HUES64 (cell line): Measurements from ENCODE around the gene USP17L17. TPM values are rescaled to one million over a fixed set of nuclear protein-coding genes. Genes with fewer than 3 reads are reported as not detected.
"Not testable (repeated sequence)": the region's sequence is repeated elsewhere in the genome, so short reads cannot be mapped to it uniquely, and the experiment has no call there.

Experiments
- H3K27ac ChIP-seq: 2 replicates; pipeline ENCODE4 v1.7.0; 2013; ENCODE audit warnings: low read depth, low read length, inconsistent platforms
- H3K27me3 ChIP-seq: 2 replicates; pipeline ENCODE4 v1.6.1; 2013; ENCODE audit warnings: mild to moderate bottlenecking, low read length; ENCODE audit not compliant: insufficient read depth
- H3K36me3 ChIP-seq: 2 replicates; pipeline ENCODE4 v1.6.1; 2013; ENCODE audit warnings: mild to moderate bottlenecking, low read length; ENCODE audit not compliant: insufficient read depth
- H3K4me1 ChIP-seq: 2 replicates; pipeline ENCODE4 v1.6.1; 2013; ENCODE audit warnings: mild to moderate bottlenecking, low read length, moderate library complexity; ENCODE audit not compliant: insufficient read depth
- H3K4me3 ChIP-seq: 2 replicates; pipeline ENCODE4 v1.5.1; 2013; ENCODE audit warnings: mild to moderate bottlenecking, low read length, moderate library complexity
- H3K9ac ChIP-seq: 2 replicates; pipeline ENCODE4 v1.6.1; 2013; ENCODE audit warnings: mild to moderate bottlenecking, low read depth, low read length
- H3K9me3 ChIP-seq: 2 replicates; pipeline ENCODE4 v1.6.1; 2013; ENCODE audit warnings: low read depth, low read length; ENCODE audit not compliant: insufficient read depth
- WGBS: fragments of 150-250, 120-280 bp; methylation state at CpG from one replicate; pipeline ENCODE4 v1.1.7; 2013; ENCODE audit warnings: missing lambda C conversion rate; 5-methylcytosine and 5-hydroxymethylcytosine counted together
- polyA plus RNA-seq, 2 experiments: library from polyadenylated mRNA; stranded (reverse); fragments of 50-300 nt; gene quantifications; one replicate each; pipeline ENCODE4 v1.2.3, GENCODE V29; 2013

Gene USP17L17, protein sequence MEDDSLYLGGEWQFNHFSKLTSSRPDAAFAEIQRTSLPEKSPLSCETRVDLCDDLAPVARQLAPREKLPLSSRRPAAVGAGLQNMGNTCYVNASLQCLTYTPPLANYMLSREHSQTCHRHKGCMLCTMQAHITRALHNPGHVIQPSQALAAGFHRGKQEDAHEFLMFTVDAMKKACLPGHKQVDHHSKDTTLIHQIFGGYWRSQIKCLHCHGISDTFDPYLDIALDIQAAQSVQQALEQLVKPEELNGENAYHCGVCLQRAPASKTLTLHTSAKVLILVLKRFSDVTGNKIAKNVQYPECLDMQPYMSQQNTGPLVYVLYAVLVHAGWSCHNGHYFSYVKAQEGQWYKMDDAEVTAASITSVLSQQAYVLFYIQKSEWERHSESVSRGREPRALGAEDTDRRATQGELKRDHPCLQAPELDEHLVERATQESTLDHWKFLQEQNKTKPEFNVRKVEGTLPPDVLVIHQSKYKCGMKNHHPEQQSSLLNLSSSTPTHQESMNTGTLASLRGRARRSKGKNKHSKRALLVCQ
- polyA plus RNA-seq (2013, experiment 1 of 2), result not detected
- polyA plus RNA-seq (2013, experiment 2 of 2), result not detected

DNA sequence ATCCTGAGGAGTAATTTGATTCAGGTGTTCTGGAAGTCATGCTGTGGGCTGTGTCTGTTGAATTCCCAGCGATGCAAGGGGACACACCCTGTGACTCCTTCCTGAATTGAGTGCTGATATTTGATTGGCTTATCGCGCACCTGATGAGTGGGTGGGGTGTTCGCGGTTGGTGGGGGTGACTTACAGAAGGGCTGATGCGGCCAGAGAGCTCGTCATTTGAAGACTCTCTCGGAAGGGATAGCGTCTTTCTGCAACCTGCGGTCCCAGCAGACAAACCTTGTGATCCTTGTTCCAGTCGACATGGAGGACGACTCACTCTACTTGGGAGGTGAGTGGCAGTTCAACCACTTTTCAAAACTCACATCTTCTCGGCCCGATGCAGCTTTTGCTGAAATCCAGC is at the start of gene USP17L17:
TSS of gene USP17L17 (plus strand) at position 301 of the 400 bp plus-strand sequence. CDS start at position 301, 0 bp downstream.
- H3K27ac ChIP-seq, H3K9me3 ChIP-seq, H3K9ac ChIP-seq, H3K4me1 ChIP-seq, H3K4me3 ChIP-seq, H3K36me3 ChIP-seq, H3K27me3 ChIP-seq: not testable (repeated sequence)
- whole genome bisulfite sequencing, result no CpG with 5 or more reads among the region's 14 CpGs

DNA sequence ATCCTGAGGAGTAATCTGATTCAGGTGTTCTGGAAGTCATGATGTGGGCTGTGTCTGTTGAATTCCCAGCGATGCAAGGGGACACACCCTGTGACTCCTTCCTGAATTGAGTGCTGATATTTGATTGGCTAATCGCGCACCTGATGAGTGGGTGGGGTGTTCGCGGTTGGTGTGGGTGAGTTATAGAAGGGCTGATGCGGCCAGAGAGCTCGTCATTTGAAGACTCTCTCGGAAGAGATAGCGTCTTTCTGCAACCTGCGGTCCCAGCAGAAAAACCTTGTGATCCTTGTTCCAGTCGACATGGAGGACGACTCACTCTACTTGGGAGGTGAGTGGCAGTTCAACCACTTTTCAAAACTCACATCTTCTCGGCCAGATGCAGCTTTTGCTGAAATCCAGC is 33.3 kb upstream of the USP17L17 start, which contains the start of gene USP17L10:
TSS of gene USP17L10 (plus strand) at position 301 of the 400 bp plus-strand sequence. CDS start at position 301, 0 bp downstream.
- not testable (repeated sequence) for H3K4me3 ChIP-seq, H3K9me3 ChIP-seq, H3K9ac ChIP-seq, H3K36me3 ChIP-seq, H3K27me3 ChIP-seq, H3K4me1 ChIP-seq, H3K27ac ChIP-seq
- WGBS, result no CpG with 5 or more reads among the region's 13 CpGs

DNA sequence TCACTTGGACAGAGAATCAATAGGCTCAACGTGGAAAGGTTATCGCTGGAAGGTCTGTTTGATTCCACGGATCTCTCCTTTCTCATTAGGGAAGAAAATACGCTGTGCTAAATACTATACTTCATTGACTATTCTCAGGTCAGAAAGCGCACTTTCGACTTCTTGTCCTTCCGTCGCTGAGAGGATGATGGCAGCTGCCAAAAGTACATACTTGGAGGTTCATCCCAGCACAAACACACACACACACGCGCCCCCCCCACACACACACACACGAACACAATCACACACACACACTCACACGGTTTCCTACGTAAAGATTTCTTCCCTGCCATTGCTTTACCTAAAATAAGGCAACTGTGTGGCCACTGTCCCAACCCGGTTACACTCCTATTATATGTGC is 29.0 kb upstream of the USP17L17 start:
- not testable (repeated sequence) for H3K4me3 ChIP-seq, H3K27ac ChIP-seq, H3K36me3 ChIP-seq, H3K9ac ChIP-seq, H3K27me3 ChIP-seq, H3K4me1 ChIP-seq, H3K9me3 ChIP-seq
- 90% methylated on average over 5 of the region's 14 CpGs for WGBS

DNA sequence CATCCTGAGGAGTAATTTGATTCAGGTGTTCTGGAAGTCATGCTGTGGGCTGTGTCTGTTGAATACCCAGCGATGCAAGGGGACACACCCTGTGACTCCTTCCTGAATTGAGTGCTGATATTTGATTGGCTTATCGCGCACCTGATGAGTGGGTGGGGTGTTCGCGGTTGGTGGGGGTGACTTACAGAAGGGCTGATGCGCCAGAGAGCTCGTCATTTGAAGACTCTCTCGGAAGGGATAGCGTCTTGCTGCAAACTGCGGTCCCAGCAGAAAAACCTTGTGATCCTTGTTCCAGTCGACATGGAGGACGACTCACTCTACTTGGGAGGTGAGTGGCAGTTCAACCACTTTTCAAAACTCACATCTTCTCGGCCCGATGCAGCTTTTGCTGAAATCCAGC is 28.6 kb upstream of the USP17L17 start, which contains the start of gene USP17L11:
TSS of gene USP17L11 (plus strand) at position 301 of the 400 bp plus-strand sequence. CDS start at position 301, 0 bp downstream.
- not testable (repeated sequence) for H3K27ac ChIP-seq, H3K4me3 ChIP-seq, H3K4me1 ChIP-seq, H3K27me3 ChIP-seq, H3K9me3 ChIP-seq, H3K36me3 ChIP-seq, H3K9ac ChIP-seq
- WGBS, result no CpG with 5 or more reads among the region's 14 CpGs

DNA sequence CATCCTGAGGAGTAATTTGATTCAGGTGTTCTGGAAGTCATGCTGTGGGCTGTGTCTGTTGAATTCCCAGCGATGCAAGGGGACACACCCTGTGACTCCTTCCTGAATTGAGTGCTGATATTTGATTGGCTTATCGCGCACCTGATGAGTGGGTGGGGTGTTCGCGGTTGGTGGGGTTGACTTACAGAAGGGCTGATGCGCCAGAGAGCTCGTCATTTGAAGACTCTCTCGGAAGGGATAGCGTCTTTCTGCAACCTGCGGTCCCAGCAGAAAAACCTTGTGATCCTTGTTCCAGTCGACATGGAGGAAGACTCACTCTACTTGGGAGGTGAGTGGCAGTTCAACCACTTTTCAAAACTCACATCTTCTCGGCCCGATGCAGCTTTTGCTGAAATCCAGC is 23.8 kb upstream of the USP17L17 start, which contains the start of gene USP17L12:
TSS of gene USP17L12 (plus strand) at position 301 of the 400 bp plus-strand sequence. CDS start at position 301, 0 bp downstream.
- H3K4me1 ChIP-seq, H3K36me3 ChIP-seq, H3K27me3 ChIP-seq, H3K9me3 ChIP-seq, H3K27ac ChIP-seq, H3K9ac ChIP-seq, H3K4me3 ChIP-seq: not testable (repeated sequence)
- WGBS, result no CpG with 5 or more reads among the region's 13 CpGs

DNA sequence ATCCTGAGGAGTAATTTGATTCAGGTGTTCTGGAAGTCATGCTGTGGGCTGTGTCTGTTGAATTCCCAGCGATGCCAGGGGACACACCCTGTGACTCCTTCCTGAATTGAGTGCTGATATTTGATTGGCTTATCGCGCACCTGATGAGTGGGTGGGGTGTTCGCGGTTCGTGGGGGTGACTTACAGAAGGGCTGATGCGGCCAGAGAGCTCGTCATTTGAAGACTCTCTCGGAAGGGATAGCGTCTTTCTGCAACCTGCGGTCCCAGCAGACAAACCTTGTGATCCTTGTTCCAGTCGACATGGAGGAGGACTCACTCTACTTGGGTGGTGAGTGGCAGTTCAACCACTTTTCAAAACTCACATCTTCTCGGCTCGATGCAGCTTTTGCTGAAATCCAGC is 19.1 kb upstream of the USP17L17 start, which contains the start of gene USP17L13:
TSS of gene USP17L13 (plus strand) at position 301 of the 400 bp plus-strand sequence. CDS start at position 301, 0 bp downstream.
- not testable (repeated sequence) for H3K27ac ChIP-seq

DNA sequence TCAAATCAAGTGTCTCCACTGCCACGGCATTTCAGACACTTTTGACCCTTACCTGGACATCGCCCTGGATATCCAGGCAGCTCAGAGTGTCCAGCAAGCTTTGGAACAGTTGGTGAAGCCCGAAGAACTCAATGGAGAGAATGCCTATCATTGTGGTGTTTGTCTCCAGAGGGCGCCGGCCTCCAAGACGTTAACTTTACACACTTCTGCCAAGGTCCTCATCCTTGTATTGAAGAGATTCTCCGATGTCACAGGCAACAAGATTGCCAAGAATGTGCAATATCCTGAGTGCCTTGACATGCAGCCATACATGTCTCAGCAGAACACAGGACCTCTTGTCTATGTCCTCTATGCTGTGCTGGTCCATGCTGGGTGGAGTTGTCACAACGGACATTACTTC is 13.4 kb upstream of the USP17L17 start:
- H3K36me3 ChIP-seq, H3K4me3 ChIP-seq, H3K27ac ChIP-seq, H3K9ac ChIP-seq, H3K9me3 ChIP-seq, H3K27me3 ChIP-seq, H3K4me1 ChIP-seq: not testable (repeated sequence)
- WGBS, result 92% methylated on average over 4 of the region's 8 CpGs

More for the DNA sequence above, 19.1 kb upstream of the USP17L17 start, which contains the start of gene USP17L13:
- H3K4me3 ChIP-seq, H3K4me1 ChIP-seq, H3K9me3 ChIP-seq, H3K36me3 ChIP-seq, H3K9ac ChIP-seq, H3K27me3 ChIP-seq: not testable (repeated sequence)
- no CpG with 5 or more reads among the region's 14 CpGs for WGBS

DNA sequence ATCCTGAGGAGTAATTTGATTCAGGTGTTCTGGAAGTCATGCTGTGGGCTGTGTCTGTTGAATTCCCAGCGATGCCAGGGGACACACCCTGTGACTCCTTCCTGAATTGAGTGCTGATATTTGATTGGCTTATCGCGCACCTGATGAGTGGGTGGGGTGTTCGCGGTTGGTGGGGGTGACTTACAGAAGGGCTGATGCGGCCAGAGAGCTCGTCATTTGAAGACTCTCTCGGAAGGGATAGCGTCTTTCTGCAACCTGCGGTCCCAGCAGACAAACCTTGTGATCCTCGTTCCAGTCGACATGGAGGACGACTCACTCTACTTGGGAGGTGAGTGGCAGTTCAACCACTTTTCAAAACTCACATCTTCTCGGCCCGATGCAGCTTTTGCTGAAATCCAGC is 9.6 kb upstream of the USP17L17 start, which contains the start of gene USP17L15:
TSS of gene USP17L15 (plus strand) at position 301 of the 400 bp plus-strand sequence. CDS start at position 301, 0 bp downstream.
- H3K36me3 ChIP-seq, H3K9me3 ChIP-seq, H3K4me1 ChIP-seq, H3K4me3 ChIP-seq, H3K27ac ChIP-seq, H3K9ac ChIP-seq, H3K27me3 ChIP-seq: not testable (repeated sequence)
- no CpG with 5 or more reads among the region's 15 CpGs for WGBS

DNA sequence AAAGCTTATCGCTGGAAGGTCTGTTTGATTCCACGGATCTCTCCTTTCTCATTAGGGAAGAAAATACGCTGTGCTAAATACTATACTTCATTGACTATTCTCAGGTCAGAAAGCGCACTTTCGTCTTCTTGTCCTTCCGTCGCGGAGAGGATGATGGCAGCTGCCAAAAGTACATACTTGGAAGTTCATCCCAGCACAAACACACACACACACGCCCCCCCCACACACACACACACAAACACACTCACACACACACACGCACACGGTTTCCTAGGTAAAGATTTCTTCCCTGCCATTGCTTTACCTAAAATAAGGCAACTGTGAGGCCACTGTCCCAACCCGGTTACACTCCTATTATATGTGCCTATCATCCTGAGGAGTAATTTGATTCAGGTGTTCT is 5.2 kb upstream of the USP17L17 start:
- H3K27me3 ChIP-seq, H3K4me1 ChIP-seq, H3K27ac ChIP-seq, H3K9ac ChIP-seq, H3K4me3 ChIP-seq, H3K9me3 ChIP-seq, H3K36me3 ChIP-seq: not testable (repeated sequence)
- no CpG with 5 or more reads among the region's 12 CpGs for WGBS

DNA sequence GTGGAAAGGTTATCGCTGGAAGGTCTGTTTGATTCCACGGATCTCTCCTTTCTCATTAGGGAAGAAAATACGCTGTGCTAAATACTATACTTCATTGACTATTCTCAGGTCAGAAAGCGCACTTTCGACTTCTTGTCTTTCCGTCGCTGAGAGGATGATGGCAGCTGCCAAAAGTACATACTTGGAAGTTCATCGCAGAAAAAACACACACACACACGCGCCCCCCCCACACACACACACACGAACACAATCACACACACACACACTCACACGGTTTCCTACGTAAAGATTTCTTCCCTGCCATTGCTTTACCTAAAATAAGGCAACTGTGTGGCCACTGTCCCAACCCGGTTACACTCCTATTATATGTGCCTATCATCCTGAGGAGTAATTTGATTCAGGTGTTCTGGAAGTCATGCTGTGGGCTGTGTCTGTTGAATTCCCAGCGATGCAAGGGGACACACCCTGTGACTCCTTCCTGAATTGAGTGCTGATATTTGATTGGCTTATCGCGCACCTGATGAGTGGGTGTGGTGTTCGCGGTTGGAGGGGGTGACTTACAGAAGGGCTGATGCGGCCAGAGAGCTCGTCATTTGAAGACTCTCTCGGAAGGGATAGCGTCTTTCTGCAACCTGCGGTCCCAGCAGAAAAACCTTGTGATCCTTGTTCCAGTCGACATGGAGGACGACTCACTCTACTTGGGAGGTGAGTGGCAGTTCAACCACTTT is 4.4 kb downstream of the USP17L17 start, which contains the start of gene USP17L18:
TSS of gene USP17L18 (plus strand) at position 678 of the 728 bp plus-strand sequence. CDS start at position 678, 0 bp downstream.
- H3K4me3 ChIP-seq, H3K27ac ChIP-seq, H3K9ac ChIP-seq, H3K36me3 ChIP-seq, H3K4me1 ChIP-seq, H3K27me3 ChIP-seq, H3K9me3 ChIP-seq: not testable (repeated sequence)
- WGBS, result 79% methylated on average over 9 of the region's 26 CpGs

DNA sequence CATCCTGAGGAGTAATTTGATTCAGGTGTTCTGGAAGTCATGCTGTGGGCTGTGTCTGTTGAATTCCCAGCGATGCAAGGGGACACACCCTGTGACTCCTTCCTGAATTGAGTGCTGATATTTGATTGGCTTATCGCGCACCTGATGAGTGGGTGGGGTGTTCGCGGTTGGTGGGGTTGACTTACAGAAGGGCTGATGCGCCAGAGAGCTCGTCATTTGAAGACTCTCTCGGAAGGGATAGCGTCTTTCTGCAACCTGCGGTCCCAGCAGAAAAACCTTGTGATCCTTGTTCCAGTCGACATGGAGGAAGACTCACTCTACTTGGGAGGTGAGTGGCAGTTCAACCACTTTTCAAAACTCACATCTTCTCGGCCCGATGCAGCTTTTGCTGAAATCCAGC is 9.4 kb downstream of the USP17L17 start, which contains the start of gene USP17L19:
TSS of gene USP17L19 (plus strand) at position 301 of the 400 bp plus-strand sequence. CDS start at position 301, 0 bp downstream.
- H3K9ac ChIP-seq, H3K27ac ChIP-seq, H3K36me3 ChIP-seq, H3K27me3 ChIP-seq, H3K4me3 ChIP-seq, H3K9me3 ChIP-seq, H3K4me1 ChIP-seq: not testable (repeated sequence)
- no CpG with 5 or more reads among the region's 13 CpGs for WGBS
